DMS114 treated with DMSO at 0.1 percent for 48 hours (cell line): Measurements from ENCODE around the gene FBH1.
"Not testable (repeated sequence)": the region's sequence is repeated elsewhere in the genome, so short reads cannot be mapped to it uniquely, and the experiment has no call there.

Source experiments
- DNase-seq: peaks from one replicate; lab custom pipeline; 2025; ENCODE audit not compliant: unreplicated experiment; lab: John Stamatoyannopoulos, UW

The FBH1 gene

GRCh38 chr10:5873515-5873995 lies 16.5 kb upstream of the FBH1 start:
- DNase-seq, result peak; percentile 76

DNA sequence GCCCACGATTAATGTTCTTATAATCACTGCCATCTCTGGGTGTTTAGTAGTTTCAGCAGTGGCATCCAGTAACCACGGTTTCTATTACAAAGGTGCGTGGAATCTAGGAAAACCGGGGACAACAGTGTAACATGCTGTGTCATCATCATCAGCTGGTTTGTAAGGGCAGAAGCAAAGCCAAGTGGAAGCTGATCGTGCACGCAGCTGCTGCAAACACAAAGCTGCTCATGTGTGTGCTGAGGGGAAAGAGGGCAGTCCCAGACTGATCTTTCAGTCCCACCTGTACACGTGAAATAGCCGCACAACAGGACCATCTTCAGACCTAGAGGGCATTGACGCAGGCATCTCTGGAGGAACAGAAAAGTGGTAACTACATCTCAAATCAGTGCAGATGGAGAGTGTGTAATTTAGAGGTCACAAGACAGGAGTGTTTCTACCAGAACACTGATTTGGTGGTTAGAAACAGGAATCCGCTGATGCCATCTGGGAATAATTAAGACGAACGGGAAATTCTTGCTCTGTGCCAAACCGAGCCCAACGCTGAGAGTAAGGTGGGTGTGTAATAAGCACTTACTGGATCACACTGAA lies 13.8 kb upstream of the FBH1 start:
- no peak for DNase-seq

DNA sequence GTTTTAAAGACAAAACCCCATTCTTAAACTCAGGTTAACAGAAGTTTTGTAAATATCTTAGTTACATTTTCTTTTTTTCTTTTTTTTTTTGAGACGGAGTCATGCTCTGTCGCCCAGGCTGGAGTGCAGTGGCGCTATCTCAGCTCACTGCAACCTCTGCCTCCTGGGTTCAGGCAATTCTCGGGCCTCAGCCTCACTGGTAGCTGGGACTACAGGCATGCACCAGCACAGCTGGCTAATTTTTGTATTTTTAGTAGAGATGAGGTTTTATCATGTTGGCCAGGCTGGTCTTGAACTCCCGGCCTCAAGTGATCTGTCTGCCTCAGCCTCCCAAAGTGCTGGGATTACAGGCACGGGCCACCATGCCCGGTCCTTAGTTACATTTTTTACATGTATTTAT lies 13.0 kb upstream of the FBH1 start:
- DNase-seq, result not testable (repeated sequence)

DNA sequence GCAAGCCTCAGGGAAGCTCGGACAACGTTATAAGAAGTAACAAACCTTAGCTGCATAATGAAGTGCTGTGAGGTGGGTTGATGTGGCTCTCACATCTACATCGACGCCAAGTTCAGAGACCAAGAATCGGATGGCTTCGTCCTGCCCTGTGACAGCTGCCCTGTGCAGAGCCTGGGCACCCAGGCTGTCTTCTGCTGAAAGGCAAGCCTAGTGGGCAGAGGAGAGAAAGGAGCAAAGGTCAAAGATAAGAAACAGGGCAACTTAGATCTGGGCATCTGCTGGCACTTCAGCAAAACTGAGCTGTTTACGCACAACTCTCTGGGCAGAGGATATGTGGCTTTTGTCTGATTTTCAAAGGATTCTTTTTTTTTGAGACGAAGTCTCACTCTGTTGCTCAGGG lies 7.1 kb upstream of the FBH1 start:
- DNase-seq, result no peak

DNA sequence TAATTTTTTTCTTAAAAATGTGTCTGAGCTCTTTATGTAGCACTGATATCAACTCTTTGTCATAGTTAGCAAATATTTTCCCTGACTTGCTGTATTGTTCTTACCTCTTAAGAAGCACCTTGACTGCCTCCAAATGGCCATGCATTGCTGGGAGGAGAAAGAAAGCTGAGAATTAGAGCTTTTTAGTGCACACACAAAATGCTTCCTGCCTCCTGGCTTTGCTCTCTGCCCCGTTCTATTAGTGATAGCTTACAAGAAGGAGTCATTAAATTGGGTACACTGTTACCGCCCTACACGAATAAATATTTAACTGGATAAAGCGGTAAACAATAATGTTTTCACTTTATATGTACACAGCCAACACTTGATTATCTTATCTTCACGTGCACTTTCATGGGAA lies 4.4 kb upstream of the FBH1 start:
- no peak for DNase-seq

DNA sequence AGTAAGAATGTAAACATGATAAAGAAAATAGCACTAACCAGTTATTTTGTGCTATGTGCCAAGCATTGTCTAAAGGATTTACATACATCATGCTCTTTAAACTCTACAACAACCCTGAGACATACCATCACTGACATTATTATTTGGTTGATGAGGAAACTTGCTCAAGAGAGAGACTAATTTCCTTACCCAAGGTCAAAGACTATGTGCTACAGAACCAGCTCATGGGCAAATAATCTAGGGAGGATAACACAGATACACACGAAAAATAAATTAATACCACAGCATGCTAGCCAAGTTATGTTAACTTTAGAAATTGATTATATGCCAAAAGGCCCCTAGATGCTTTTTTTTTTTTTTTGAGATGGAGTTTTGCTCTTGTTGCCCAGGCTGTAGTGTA lies 3.0 kb upstream of the FBH1 start:
- no peak for DNase-seq

DNA sequence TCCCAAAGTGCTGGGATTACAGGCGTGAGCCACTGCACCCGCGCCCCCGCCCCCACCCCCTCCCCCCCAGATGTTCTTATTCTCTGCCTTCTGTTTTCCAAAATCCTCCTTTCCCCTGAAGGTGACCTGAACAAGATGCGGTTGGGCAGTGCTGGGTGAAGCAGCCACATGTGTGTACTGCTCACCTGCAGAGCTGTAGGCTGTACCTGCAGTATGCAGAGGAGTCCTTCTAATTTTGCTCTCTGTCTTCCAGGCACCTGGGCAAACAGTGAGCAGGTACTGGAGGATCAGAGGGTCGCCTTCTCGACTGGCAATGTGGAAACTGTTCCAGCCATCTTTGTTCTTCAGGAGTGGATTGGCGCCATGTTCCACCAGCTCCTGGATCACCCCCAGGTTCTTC lies 2.4 kb upstream of the FBH1 start:
- DNase-seq, result no peak

DNA sequence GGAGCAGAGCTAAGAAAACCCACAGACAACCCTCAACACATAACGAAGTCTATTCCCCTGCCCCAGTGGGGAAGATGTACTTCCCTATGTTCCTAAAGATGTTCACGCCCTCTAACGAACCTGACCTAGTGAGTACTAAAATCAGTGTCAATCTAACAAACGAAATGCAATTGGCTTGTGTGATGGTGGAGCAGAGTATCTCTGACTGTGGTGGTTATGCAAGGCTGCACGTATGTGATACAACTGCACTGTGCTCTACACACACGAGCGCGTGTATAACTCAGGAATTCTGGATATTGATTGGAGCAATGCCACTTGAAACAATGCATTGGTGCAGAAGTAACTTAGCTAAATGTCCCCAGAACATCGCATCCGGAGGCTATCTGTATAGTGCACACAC lies 1.7 kb upstream of the FBH1 start:
- no peak for DNase-seq

DNA sequence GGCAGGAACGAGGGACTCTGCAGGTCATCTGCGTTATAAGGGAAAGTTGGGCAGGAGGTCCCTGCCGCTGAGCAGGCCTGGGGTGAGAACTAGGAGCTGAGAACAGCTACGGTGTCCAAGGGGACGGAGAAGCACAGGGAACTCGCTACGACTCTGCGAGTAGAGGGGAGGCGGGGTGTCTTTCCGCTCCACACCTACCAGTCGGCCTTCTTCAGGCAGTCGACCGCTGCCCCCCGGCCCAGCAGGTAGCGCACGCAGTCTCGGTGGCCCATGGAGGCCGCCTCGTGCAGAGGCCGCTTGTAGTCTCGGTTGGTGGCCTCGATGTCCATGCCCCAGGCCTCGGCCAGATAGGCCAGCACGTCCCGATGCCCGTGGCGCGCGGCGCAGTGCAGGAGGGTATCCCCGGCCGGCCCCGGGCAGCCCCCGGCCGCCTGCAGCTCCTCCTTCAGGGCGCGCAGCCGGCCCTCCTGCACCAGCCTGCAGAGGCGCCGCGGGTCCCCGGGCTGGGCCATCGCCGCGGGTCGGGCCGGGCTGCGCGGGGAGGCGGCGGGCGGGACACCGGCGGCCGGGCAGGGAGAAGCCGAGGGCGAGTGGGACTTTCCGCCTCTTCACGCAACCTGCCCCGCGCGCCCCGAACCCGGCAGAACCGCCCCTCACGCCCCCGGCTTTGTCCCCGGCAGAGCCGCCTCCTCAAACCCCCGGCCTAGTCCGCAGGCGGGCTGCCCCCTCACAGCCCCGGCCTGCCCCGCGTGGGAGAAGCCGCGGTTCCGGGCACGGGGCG lies 1.0 kb upstream of the FBH1 start:
- no peak for DNase-seq

- DNase-seq, result no peak
Measured at GRCh38 chr10:5890452-5890915, 441 bp downstream of the FBH1 start.

GRCh38 chr10:5891009-5891408 lies 966 bp downstream of the FBH1 start:
- no peak for DNase-seq

GRCh38 chr10:5892007-5892406 lies 2.0 kb downstream of the FBH1 start:
- DNase-seq, result no peak

- DNase-seq, result no peak
Measured at GRCh38 chr10:5893321-5893720, 3.3 kb downstream of the FBH1 start.

DNA sequence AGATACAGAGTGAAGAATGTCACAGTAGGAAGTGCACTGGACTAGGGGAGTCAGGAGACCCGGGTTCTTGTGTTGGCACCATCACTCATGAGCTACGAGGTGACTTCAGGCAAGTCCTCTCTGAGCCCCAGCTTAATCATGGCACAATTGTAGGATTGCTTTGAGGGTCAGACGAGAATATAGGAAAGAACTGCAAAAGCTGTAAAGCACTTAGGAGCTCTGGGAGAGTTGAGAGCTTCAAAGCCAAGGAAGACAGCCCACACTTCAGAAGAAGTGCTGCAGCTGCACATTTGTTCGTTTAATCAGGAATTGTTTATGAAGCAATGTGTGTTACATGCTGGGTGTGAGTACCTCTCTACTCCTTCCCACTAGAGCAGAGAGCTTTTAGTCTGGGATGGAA lies 4.4 kb downstream of the FBH1 start:
- DNase-seq, result no peak

DNA sequence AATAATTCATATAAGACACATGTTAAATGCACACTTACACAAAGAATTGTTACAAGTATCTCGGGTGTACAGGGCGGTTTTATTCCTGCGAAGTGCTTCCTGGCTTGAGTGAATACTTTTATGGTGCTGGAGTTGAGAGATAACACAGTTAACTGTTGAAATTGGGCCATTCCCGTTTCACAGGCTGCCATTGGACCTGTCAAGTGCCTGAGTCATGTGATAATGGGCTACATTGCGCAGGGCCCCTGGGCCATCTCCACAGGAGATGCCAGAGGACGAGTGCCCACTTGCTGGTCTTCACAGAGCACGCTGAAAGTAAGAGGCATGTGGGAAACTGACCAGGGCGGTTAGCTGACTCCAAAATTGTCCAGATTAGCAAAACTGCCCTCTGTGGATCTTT lies 4.8 kb downstream of the FBH1 start:
- DNase-seq, result no peak

GRCh38 chr10:5895365-5895764 lies 5.3 kb downstream of the FBH1 start:
- no peak for DNase-seq

DNA sequence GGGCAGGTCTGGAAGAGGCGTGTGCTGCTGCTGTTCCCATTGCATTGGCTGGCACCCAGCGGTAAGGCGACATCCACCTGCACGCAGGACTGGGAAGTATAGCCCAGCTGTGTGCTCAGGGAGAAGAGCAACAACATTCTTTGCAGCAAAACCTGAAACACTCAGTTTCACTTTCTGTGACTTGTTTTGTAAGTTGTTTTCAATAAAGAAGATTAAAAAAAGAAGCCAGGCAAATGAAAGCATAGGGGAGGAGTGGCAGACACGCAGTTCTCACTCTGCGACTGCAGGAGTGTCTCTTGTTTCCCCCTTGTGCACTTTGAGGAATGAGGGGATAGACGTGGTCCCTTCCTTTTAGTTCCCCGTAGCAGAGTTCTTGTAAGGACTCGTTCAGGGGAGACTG lies 5.8 kb downstream of the FBH1 start:
- no peak for DNase-seq

GRCh38 chr10:5896208-5897052 lies 6.4 kb downstream of the FBH1 start:
- no peak for DNase-seq

DNA sequence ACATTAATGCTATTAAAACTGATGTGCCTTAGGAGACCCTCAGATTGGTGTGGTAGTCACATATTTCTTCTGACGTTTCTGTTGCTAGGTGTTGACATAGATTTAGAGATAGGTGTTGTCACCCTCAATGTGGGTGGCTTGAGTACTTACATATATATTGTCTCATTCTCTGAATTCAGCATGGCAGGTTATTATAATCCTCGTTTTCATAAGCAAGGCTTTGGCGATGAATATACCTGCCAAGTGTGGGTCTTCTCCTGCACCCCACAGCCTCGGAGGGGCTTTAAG lies 7.0 kb downstream of the FBH1 start:
- DNase-seq, result no peak

- no peak for DNase-seq
Measured at GRCh38 chr10:5897504-5897903, 7.5 kb downstream of the FBH1 start.

DNA sequence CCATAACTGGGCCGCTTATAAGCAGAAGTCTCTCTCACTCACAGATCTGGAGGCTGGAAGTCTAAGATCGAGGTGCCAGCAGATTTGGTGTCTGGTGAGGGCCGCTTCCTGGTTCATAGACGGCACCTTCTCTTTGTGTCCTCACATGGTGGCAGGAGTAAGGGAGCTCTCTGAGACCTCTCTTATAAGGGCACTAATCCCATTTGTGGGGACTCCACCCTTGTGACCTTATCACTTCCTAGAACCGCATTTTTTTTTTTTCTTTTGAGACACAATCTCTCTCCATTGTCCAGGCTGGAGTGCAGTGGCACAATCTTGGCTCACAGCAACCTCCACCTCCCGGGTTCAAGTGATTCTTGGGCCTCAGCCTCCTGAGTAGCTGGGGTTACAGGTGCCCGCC lies 8.1 kb downstream of the FBH1 start:
- DNase-seq, result no peak

GRCh38 chr10:5900247-5900646 lies 10.2 kb downstream of the FBH1 start:
- no peak for DNase-seq
